Hepatocyte (in vitro differentiated cells): ENCODE data around the gene ARHGEF35.
"Not testable (repeated sequence)": the region's sequence is repeated elsewhere in the genome, so short reads cannot be mapped to it uniquely, and the experiment has no call there.

Source experiments
- EZH2 ChIP-seq: fragments of 200-600 bp; sonication (generic); IDR thresholded peaks from 2 replicates; pipeline ENCODE4 v1.6.1; 2016; ENCODE audit warnings: antibody characterized with exemption, mild to moderate bottlenecking, borderline replicate concordance
- TF ChIP-seq, protein P1 (sequence below): fragments of 200-600 bp; sonication (generic); IDR thresholded peaks from 2 replicates; pipeline ENCODE4 v1.5.1; 2016; ENCODE audit warnings: antibody characterized with exemption, mild to moderate bottlenecking; ENCODE audit not compliant: poor library complexity

DNA sequence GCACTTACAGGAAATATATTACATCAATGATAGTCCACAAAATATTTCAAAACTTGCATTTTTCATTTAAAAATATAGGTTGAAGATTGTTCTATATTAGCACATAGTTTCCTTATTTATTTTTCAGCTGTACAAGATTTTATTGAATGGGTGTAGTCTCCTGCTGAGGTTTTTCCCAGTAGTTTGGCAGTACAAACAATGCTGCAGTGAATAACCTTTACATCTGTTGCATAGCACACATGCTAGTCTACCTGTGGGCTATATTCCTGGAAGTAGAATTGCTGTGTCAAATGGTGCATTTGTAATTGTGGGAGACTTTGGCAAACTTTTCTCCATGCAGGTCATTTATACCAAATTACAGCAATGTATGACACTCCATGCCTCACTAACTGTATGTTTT is 24.9 kb upstream of the ARHGEF35 start:
- not testable (repeated sequence) for TF ChIP-seq EZH2
- TF ChIP-seq, protein P1, sequence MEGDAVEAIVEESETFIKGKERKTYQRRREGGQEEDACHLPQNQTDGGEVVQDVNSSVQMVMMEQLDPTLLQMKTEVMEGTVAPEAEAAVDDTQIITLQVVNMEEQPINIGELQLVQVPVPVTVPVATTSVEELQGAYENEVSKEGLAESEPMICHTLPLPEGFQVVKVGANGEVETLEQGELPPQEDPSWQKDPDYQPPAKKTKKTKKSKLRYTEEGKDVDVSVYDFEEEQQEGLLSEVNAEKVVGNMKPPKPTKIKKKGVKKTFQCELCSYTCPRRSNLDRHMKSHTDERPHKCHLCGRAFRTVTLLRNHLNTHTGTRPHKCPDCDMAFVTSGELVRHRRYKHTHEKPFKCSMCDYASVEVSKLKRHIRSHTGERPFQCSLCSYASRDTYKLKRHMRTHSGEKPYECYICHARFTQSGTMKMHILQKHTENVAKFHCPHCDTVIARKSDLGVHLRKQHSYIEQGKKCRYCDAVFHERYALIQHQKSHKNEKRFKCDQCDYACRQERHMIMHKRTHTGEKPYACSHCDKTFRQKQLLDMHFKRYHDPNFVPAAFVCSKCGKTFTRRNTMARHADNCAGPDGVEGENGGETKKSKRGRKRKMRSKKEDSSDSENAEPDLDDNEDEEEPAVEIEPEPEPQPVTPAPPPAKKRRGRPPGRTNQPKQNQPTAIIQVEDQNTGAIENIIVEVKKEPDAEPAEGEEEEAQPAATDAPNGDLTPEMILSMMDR = not testable (repeated sequence)
